Measurements from ENCODE around the gene DAB1.

DAB1 gene

DNA sequence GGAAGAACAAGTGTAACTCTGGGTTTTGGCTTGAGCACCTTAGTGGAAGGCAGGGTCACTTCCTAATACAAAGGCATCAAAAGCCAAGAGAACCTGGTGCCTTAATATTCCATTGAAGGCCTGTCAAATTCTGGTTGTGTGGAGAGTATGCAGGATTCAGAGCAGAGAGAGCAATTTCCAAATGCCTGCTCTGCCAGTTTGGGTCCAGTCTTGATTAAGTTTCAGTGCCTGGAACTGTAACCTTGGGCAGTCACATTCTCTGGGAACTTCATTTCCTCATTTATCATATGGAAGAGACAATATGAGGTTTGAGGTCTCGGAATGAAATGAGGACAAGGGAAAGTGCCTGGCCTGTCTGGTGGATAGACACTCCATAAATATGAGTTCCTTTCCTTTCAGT, 260.1 kb downstream of the DAB1 start:
- TF ChIP-seq, protein P1, sequence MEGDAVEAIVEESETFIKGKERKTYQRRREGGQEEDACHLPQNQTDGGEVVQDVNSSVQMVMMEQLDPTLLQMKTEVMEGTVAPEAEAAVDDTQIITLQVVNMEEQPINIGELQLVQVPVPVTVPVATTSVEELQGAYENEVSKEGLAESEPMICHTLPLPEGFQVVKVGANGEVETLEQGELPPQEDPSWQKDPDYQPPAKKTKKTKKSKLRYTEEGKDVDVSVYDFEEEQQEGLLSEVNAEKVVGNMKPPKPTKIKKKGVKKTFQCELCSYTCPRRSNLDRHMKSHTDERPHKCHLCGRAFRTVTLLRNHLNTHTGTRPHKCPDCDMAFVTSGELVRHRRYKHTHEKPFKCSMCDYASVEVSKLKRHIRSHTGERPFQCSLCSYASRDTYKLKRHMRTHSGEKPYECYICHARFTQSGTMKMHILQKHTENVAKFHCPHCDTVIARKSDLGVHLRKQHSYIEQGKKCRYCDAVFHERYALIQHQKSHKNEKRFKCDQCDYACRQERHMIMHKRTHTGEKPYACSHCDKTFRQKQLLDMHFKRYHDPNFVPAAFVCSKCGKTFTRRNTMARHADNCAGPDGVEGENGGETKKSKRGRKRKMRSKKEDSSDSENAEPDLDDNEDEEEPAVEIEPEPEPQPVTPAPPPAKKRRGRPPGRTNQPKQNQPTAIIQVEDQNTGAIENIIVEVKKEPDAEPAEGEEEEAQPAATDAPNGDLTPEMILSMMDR (IDR thresholded peaks at IDR 0.05; ENCODE audit: low read depth, low read length), result no peak
- no peak for DNase-seq (ENCODE audit: extremely low read depth, low read depth)

GRCh38 chr1:57163325-57163724, 260.5 kb downstream of the DAB1 start:
- TF ChIP-seq, protein P1 (IDR thresholded peaks at IDR 0.05; ENCODE audit: low read depth, low read length), result no peak
- no peak for DNase-seq (ENCODE audit: extremely low read depth, low read depth)

- TF ChIP-seq, protein P1 (IDR thresholded peaks at IDR 0.05; ENCODE audit: low read depth, low read length), result no peak
- DNase-seq (ENCODE audit: extremely low read depth, low read depth), result no peak
These were observed 261.1 kb downstream of the DAB1 start for GRCh38 chr1:57162607-57163261.

DNA sequence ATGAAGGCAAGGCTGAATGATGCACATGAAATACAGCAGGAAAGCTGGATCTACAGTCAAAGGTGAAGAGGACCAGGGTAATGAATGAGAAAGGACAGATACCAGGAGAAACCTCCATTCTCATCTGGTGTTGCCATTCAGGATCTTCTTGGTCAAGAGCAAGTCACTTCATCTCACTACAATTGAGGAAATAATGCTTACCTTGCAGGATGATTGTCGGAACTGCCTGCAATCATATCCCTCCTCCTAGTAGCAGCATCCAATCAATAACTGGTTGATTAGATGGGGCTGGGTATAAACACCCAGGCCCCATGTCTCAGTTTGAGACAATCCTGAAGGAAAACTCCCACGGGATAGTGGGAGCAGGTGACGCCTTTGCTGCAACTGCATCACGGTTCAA, 263.3 kb downstream of the DAB1 start:
- no peak for DNase-seq (ENCODE audit: extremely low read depth, low read depth)
- TF ChIP-seq, protein P1 (IDR thresholded peaks at IDR 0.05; ENCODE audit: low read depth, low read length), result no peak

- DNase-seq (ENCODE audit: extremely low read depth, low read depth), result no peak
- TF ChIP-seq, protein P1 (IDR thresholded peaks at IDR 0.05; ENCODE audit: low read depth, low read length), result no peak
These were observed 265.3 kb downstream of the DAB1 start for GRCh38 chr1:57158604-57158998.

DNA sequence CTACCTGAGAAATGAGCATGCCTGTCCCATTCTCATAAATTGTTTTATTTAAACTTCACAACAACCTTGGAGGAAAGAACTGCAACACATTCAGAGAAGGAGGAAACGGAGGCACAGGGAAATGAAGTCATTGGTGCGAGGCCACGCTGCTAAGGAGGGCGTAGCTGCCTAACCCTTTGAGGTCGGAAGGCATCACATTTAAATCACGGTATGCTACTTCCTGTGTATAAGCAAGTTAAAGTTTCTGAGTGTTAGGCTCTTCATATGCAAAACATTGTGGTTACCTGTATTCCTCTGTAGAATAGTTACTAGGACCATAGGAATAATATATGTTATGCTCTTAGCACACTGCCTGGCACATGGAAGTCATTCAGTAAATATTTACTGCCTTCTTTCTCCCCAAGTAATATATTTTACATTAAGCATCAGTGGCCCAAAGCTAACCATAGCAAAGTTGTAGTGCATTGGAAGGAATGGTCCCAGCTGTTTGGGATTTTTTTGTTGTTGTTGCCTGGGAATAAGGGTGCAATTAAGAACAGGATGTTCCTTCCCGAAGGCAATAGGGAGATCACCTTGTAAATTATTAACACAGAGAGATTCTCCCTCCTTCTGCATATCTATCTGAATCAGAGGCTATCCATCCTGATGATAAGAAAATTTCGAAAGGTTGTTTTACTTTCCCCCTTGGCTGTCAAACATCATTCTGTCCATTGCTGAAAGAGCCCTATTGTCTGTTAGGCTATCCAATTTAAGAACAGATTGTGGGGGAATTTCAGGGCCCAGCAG, 265.8 kb downstream of the DAB1 start:
- TF ChIP-seq, protein P1 (IDR thresholded peaks at IDR 0.05; ENCODE audit: low read depth, low read length), result no peak
- DNase-seq (ENCODE audit: extremely low read depth, low read depth), result no peak

DNA sequence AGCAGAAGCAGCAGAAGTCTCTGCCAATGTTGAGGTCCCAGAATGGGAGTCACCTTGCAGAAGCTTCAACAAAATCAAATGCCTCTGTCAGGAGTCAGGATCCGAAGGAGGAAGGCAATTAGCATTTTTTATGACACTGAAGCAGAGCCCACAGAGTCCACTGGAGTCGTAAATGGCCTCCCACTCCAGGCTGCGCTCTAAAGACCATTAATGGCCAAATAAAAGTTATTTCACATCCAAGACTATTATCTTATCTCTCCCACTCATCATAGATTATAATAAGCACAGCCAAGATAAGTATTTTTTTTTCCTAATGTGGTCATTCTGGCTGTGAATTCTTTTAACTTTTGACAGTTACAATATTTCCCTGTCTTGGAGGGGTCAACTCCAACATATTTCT, 267.0 kb downstream of the DAB1 start:
- TF ChIP-seq, protein P1 (IDR thresholded peaks at IDR 0.05; ENCODE audit: low read depth, low read length), result no peak
- no peak for DNase-seq (ENCODE audit: extremely low read depth, low read depth)
